Stomach (tissue), 4 donors: Measurements from ENCODE around the gene PRAC2.

Experiments
- CTCF ChIP-seq, 7 experiments: fragments of 450-650 bp in 4 of 7; fragments of 200-600 bp in 3 of 7; sonication (generic) in 3 of 7; IDR thresholded peaks; one replicate each; pipeline ENCODE4 v1.5.1; 2016 to 2019; ENCODE audit warnings: antibody characterized with exemption in 7 of 7, control low read depth in 2 of 7, mild to moderate bottlenecking in 1 of 7
- EP300 ChIP-seq: sonication (generic); formaldehyde crosslinking; IDR thresholded peaks from one replicate; pipeline ENCODE4 v1.6.1; 2017; ENCODE audit warnings: antibody characterized with exemption
- POLR2A ChIP-seq, 4 donors: fragments of 450-650 bp; IDR thresholded peaks; one replicate each; pipeline ENCODE4 v1.6.1; 2016; ENCODE audit warnings: antibody characterized with exemption in 4 of 4, control low read depth in 2 of 4, mild to moderate bottlenecking in 1 of 4, moderate library complexity in 1 of 4
- POLR2AphosphoS5 ChIP-seq, 3 donors: sonication (generic); formaldehyde crosslinking; IDR thresholded peaks; one replicate each; pipeline ENCODE4 v1.6.1; 2016; ENCODE audit warnings: antibody characterized with exemption in 3 of 3

- no peak for TF ChIP-seq CTCF (IDR thresholded peaks at IDR 0.05)
- no peak for TF ChIP-seq POLR2A (IDR thresholded peaks at IDR 0.05)
- no peak for TF ChIP-seq POLR2AphosphoS5 (IDR thresholded peaks at IDR 0.05)
- no peak for TF ChIP-seq EP300
Observed at GRCh38 chr17:48721009-48721402, 2.0 kb upstream of the PRAC2 start.
